ENCODE data around the gene MGMT.

The MGMT gene

DNA sequence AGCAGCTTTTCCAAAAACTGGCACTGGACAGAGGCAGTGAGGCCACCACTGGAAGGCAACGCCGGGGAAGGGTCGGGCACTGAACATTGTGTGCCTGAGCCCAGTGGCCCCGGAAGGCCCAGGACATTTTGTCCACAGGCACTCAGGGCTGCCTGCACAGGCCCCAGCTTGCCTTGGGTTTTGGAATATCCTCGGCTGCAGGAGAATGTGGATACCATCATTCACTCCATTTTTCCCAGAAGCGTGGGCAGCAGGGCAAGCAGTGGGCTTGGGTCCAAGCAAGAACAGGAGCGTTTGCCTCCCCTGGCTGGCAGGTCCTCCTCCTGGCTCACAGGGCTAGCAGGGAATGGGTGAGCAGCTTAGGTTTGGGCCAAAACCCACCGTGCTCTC lies 349.6 kb downstream of the MGMT start:
- no peak overlapping the region for H3K4me3 ChIP-seq (ENCODE audit: low read length)
- DNase-seq (ENCODE audit: low read depth): no peak
- TF ChIP-seq, protein P1, sequence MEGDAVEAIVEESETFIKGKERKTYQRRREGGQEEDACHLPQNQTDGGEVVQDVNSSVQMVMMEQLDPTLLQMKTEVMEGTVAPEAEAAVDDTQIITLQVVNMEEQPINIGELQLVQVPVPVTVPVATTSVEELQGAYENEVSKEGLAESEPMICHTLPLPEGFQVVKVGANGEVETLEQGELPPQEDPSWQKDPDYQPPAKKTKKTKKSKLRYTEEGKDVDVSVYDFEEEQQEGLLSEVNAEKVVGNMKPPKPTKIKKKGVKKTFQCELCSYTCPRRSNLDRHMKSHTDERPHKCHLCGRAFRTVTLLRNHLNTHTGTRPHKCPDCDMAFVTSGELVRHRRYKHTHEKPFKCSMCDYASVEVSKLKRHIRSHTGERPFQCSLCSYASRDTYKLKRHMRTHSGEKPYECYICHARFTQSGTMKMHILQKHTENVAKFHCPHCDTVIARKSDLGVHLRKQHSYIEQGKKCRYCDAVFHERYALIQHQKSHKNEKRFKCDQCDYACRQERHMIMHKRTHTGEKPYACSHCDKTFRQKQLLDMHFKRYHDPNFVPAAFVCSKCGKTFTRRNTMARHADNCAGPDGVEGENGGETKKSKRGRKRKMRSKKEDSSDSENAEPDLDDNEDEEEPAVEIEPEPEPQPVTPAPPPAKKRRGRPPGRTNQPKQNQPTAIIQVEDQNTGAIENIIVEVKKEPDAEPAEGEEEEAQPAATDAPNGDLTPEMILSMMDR (IDR thresholded peaks at IDR 0.05; ENCODE audit: insufficient read depth, low read depth, low read length, missing control alignments): no peak
